ENCODE results near the gene OR10V1. TPM values are rescaled to one million over a fixed set of nuclear protein-coding genes. Genes with fewer than 3 reads are reported as not detected.

OR10V1 gene
- total and polyA plus RNA-seq, 9 of the 15 experiments (the other 6 are each of a cell fraction or from before 2014, with no cell fraction given), result not detected

Other genes starting within 250 kb of the OR10V1 start
Only the 7 nearest of the 11 such genes appear.
- 22.2 and 28.7 TPM in 2 replicates for gene OSBP, start 98.1 kb downstream of the OR10V1 start, total RNA-seq (2014; rRNA removed)
- 33.3 and 36.1 TPM in 2 replicates for gene OSBP, start 98.1 kb downstream of the OR10V1 start, total RNA-seq (2014; rRNA removed; fragmentation: Illumina TruSeq; extraction: Trizol)
- gene OSBP, start 98.1 kb downstream of the OR10V1 start, total RNA-seq (2015; rRNA removed; fragmentation: Illumina TruSeq; extraction: Trizol), result 28.7 and 28.9 TPM in 2 replicates
- gene OSBP, start 98.1 kb downstream of the OR10V1 start, total RNA-seq (2021), result 37.7 and 44.3 TPM in 2 replicates
- gene OSBP, start 98.1 kb downstream of the OR10V1 start, polyA plus RNA-seq (2011; rRNA removed), result 33.9 and 37.2 TPM in 2 replicates
- 46.9 and 49.0 TPM in 2 replicates for gene OSBP, start 98.1 kb downstream of the OR10V1 start, polyA plus RNA-seq (2014; fragmentation: Illumina TruSeq; extraction: Trizol)
- 10 to 100 TPM; 11.7 to 11.9 TPM for gene OSBP, start 98.1 kb downstream of the OR10V1 start, polyA plus RNA-seq (2014; fragmentation: Nextera tagmentation; extraction: Ambion mirVana)
- gene OSBP, start 98.1 kb downstream of the OR10V1 start, polyA plus RNA-seq (2014; rRNA removed), result 24.5 and 27.8 TPM in 2 replicates
- 7.7 and 8.8 TPM in 2 replicates for gene PATL1, start 44.8 kb downstream of the OR10V1 start, total RNA-seq (2014; rRNA removed)
- 14.8 and 18.4 TPM in 2 replicates for gene PATL1, start 44.8 kb downstream of the OR10V1 start, total RNA-seq (2014; rRNA removed; fragmentation: Illumina TruSeq; extraction: Trizol)
- gene PATL1, start 44.8 kb downstream of the OR10V1 start, total RNA-seq (2015; rRNA removed; fragmentation: Illumina TruSeq; extraction: Trizol), result 16.4 and 16.9 TPM in 2 replicates
- 27.3 and 30.2 TPM in 2 replicates for gene PATL1, start 44.8 kb downstream of the OR10V1 start, total RNA-seq (2021)
- gene PATL1, start 44.8 kb downstream of the OR10V1 start, polyA plus RNA-seq (2011; rRNA removed), result 34.1 and 38.4 TPM in 2 replicates
- 43.4 and 48.0 TPM in 2 replicates for gene PATL1, start 44.8 kb downstream of the OR10V1 start, polyA plus RNA-seq (2014; fragmentation: Illumina TruSeq; extraction: Trizol)
- 1 to 10 TPM; 3.2 to 5.0 TPM for gene PATL1, start 44.8 kb downstream of the OR10V1 start, polyA plus RNA-seq (2014; fragmentation: Nextera tagmentation; extraction: Ambion mirVana)
- gene PATL1, start 44.8 kb downstream of the OR10V1 start, polyA plus RNA-seq (2014; rRNA removed), result 19.4 and 23.3 TPM in 2 replicates
- 46.2 and 48.2 TPM in 2 replicates for gene STX3, start 41.5 kb upstream of the OR10V1 start, total RNA-seq (2014; rRNA removed)
- 60.5 and 67.7 TPM in 2 replicates for gene STX3, start 41.5 kb upstream of the OR10V1 start, total RNA-seq (2014; rRNA removed; fragmentation: Illumina TruSeq; extraction: Trizol)
- gene STX3, start 41.5 kb upstream of the OR10V1 start, total RNA-seq (2015; rRNA removed; fragmentation: Illumina TruSeq; extraction: Trizol), result 91.6 and 94.0 TPM in 2 replicates
- gene STX3, start 41.5 kb upstream of the OR10V1 start, total RNA-seq (2021), result 37.1 and 37.5 TPM in 2 replicates
- 56.0 and 75.4 TPM in 2 replicates for gene STX3, start 41.5 kb upstream of the OR10V1 start, polyA plus RNA-seq (2011; rRNA removed)
- gene STX3, start 41.5 kb upstream of the OR10V1 start, polyA plus RNA-seq (2014; fragmentation: Illumina TruSeq; extraction: Trizol), result 52.1 and 54.2 TPM in 2 replicates
- 10 to 100 TPM; 12.0 to 14.4 TPM for gene STX3, start 41.5 kb upstream of the OR10V1 start, polyA plus RNA-seq (2014; fragmentation: Nextera tagmentation; extraction: Ambion mirVana)
- 48.7 and 52.2 TPM in 2 replicates for gene STX3, start 41.5 kb upstream of the OR10V1 start, polyA plus RNA-seq (2014; rRNA removed)
- 166 and 202 TPM in 2 replicates for gene MRPL16, start 96.9 kb upstream of the OR10V1 start, total RNA-seq (2014; rRNA removed)
- 157 and 158 TPM in 2 replicates for gene MRPL16, start 96.9 kb upstream of the OR10V1 start, total RNA-seq (2014; rRNA removed; fragmentation: Illumina TruSeq; extraction: Trizol)
- gene MRPL16, start 96.9 kb upstream of the OR10V1 start, total RNA-seq (2015; rRNA removed; fragmentation: Illumina TruSeq; extraction: Trizol), result 139 and 146 TPM in 2 replicates
- 157 and 168 TPM in 2 replicates for gene MRPL16, start 96.9 kb upstream of the OR10V1 start, total RNA-seq (2021)
- gene MRPL16, start 96.9 kb upstream of the OR10V1 start, polyA plus RNA-seq (2011; rRNA removed), result 106 and 172 TPM in 2 replicates
- 209 and 212 TPM in 2 replicates for gene MRPL16, start 96.9 kb upstream of the OR10V1 start, polyA plus RNA-seq (2014; fragmentation: Illumina TruSeq; extraction: Trizol)
- gene MRPL16, start 96.9 kb upstream of the OR10V1 start, polyA plus RNA-seq (2014; fragmentation: Nextera tagmentation; extraction: Ambion mirVana), result 10 to 100 TPM; 63.3 to 99.3 TPM
- gene MRPL16, start 96.9 kb upstream of the OR10V1 start, polyA plus RNA-seq (2014; rRNA removed), result 191 and 196 TPM in 2 replicates
- gene CBLIF, start 131.7 kb upstream of the OR10V1 start, total RNA-seq (2014; rRNA removed), result 0.23 and 0.37 TPM in 2 replicates
- gene CBLIF, start 131.7 kb upstream of the OR10V1 start, total RNA-seq (2014; rRNA removed; fragmentation: Illumina TruSeq; extraction: Trizol), result 0.45 and 0.58 TPM in 2 replicates
- gene CBLIF, start 131.7 kb upstream of the OR10V1 start, total RNA-seq (2015; rRNA removed; fragmentation: Illumina TruSeq; extraction: Trizol), result 0.40 and 0.53 TPM in 2 replicates
- 0.62 and 0.72 TPM in 2 replicates for gene CBLIF, start 131.7 kb upstream of the OR10V1 start, total RNA-seq (2021)
- 0.07 and 0.11 TPM in 2 replicates for gene CBLIF, start 131.7 kb upstream of the OR10V1 start, polyA plus RNA-seq (2011; rRNA removed)
- gene CBLIF, start 131.7 kb upstream of the OR10V1 start, polyA plus RNA-seq (2014; fragmentation: Illumina TruSeq; extraction: Trizol), result 0.58 and 0.76 TPM in 2 replicates
- under 1 TPM; 0.39 to 0.83 TPM for gene CBLIF, start 131.7 kb upstream of the OR10V1 start, polyA plus RNA-seq (2014; fragmentation: Nextera tagmentation; extraction: Ambion mirVana)
- 0.49 and 0.54 TPM in 2 replicates for gene CBLIF, start 131.7 kb upstream of the OR10V1 start, polyA plus RNA-seq (2014; rRNA removed)
- gene TCN1, start 152.6 kb upstream of the OR10V1 start, total RNA-seq (2014; rRNA removed), result 3.8 TPM in 2 replicates
- 7.1 and 8.0 TPM in 2 replicates for gene TCN1, start 152.6 kb upstream of the OR10V1 start, total RNA-seq (2014; rRNA removed; fragmentation: Illumina TruSeq; extraction: Trizol)
- gene TCN1, start 152.6 kb upstream of the OR10V1 start, total RNA-seq (2015; rRNA removed; fragmentation: Illumina TruSeq; extraction: Trizol), result 17.9 and 18.8 TPM in 2 replicates
- gene TCN1, start 152.6 kb upstream of the OR10V1 start, total RNA-seq (2021), result 4.6 and 6.6 TPM in 2 replicates
- gene TCN1, start 152.6 kb upstream of the OR10V1 start, polyA plus RNA-seq (2011; rRNA removed), result 0.63 and 1.4 TPM in 2 replicates
- gene TCN1, start 152.6 kb upstream of the OR10V1 start, polyA plus RNA-seq (2014; fragmentation: Illumina TruSeq; extraction: Trizol), result 9.5 and 10.4 TPM in 2 replicates
- 10 to 100 TPM; 19.0 to 25.9 TPM for gene TCN1, start 152.6 kb upstream of the OR10V1 start, polyA plus RNA-seq (2014; fragmentation: Nextera tagmentation; extraction: Ambion mirVana)
- 4.8 and 5.1 TPM in 2 replicates for gene TCN1, start 152.6 kb upstream of the OR10V1 start, polyA plus RNA-seq (2014; rRNA removed)
- not detected in 2 replicates for gene OOSP3, start 164.9 kb upstream of the OR10V1 start, total RNA-seq (2014; rRNA removed)
- not detected in 2 replicates for gene OOSP3, start 164.9 kb upstream of the OR10V1 start, total RNA-seq (2014; rRNA removed; fragmentation: Illumina TruSeq; extraction: Trizol)
- gene OOSP3, start 164.9 kb upstream of the OR10V1 start, total RNA-seq (2015; rRNA removed; fragmentation: Illumina TruSeq; extraction: Trizol), result not detected in 2 replicates
- not detected in 2 replicates for gene OOSP3, start 164.9 kb upstream of the OR10V1 start, total RNA-seq (2021)
- 0.09 and 0.15 TPM in 2 replicates for gene OOSP3, start 164.9 kb upstream of the OR10V1 start, polyA plus RNA-seq (2011; rRNA removed)
- gene OOSP3, start 164.9 kb upstream of the OR10V1 start, polyA plus RNA-seq (2014; fragmentation: Illumina TruSeq; extraction: Trizol), result 0.21 TPM in 1 of 2 replicates, not detected in the other
- under 1 TPM in 1 of 2 experiments, not detected in 1; 0.32 TPM for gene OOSP3, start 164.9 kb upstream of the OR10V1 start, polyA plus RNA-seq (2014; fragmentation: Nextera tagmentation; extraction: Ambion mirVana)
- gene OOSP3, start 164.9 kb upstream of the OR10V1 start, polyA plus RNA-seq (2014; rRNA removed), result 0.09 TPM in 1 of 2 replicates, not detected in the other